ENCODE data around the gene IL1RAPL2.

IL1RAPL2 gene

DNA sequence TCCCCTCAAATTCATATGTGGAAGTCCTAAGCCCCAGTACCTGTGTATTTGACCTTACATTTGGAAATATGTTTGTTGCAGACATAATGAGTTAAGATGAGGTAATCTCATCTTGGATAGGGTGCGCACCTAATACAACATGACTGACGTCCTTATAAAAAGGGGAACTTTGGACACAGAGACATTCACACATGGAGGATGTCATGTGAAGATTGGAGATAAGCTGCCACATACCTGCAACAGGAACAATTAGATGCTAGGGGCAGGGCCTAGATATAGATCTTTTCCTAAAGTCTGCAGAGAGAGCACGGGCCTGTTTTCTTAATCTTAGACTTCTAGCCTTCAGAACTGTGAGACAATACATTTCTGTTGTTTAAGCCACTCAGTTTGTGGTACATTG, 162.5 kb downstream of the IL1RAPL2 start:
- Histone ChIP-seq H4K20me1 (ENCODE audit: control insufficient read depth, insufficient read depth, low read depth, low read length) (no peaks in the 10 kb centered on the region), H3K4me1 (ENCODE audit: control insufficient read depth, low read length) (no peaks in the 10 kb centered on the region), H3K36me3 (ENCODE audit: control insufficient read depth, low read length) (no peaks in the 10 kb centered on the region), H3F3A (ENCODE audit: control insufficient read depth, insufficient read depth) (no peaks in the 10 kb centered on the region), H3K9me2 (replicated peaks; ENCODE audit: control insufficient read depth, low read length) (no peaks in the 10 kb centered on the region), H3K27ac (ENCODE audit: low read depth, low read length) (no peak overlapping the region), H3K79me2 (ENCODE audit: control insufficient read depth, low read length) (no peaks in the 10 kb centered on the region), H3K4me2 (ENCODE audit: low read length) (no peak overlapping the region), H3K27me3 (ENCODE audit: control insufficient read depth, low read length) (no peaks in the 10 kb centered on the region), H3K9me3 (ENCODE audit: control insufficient read depth, insufficient read depth, low read length) (no peaks in the 10 kb centered on the region), H3K4me3 (ENCODE audit: low read length) (no peak overlapping the region)
- no peak for TF ChIP-seq EZH2phosphoT487 (IDR thresholded peaks at IDR 0.05; ENCODE audit: borderline replicate concordance, low read length)
- TF ChIP-seq, protein P1, sequence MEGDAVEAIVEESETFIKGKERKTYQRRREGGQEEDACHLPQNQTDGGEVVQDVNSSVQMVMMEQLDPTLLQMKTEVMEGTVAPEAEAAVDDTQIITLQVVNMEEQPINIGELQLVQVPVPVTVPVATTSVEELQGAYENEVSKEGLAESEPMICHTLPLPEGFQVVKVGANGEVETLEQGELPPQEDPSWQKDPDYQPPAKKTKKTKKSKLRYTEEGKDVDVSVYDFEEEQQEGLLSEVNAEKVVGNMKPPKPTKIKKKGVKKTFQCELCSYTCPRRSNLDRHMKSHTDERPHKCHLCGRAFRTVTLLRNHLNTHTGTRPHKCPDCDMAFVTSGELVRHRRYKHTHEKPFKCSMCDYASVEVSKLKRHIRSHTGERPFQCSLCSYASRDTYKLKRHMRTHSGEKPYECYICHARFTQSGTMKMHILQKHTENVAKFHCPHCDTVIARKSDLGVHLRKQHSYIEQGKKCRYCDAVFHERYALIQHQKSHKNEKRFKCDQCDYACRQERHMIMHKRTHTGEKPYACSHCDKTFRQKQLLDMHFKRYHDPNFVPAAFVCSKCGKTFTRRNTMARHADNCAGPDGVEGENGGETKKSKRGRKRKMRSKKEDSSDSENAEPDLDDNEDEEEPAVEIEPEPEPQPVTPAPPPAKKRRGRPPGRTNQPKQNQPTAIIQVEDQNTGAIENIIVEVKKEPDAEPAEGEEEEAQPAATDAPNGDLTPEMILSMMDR (IDR thresholded peaks at IDR 0.05; ENCODE audit: low read depth, low read length, poor library complexity, severe bottlenecking), result no peak

DNA sequence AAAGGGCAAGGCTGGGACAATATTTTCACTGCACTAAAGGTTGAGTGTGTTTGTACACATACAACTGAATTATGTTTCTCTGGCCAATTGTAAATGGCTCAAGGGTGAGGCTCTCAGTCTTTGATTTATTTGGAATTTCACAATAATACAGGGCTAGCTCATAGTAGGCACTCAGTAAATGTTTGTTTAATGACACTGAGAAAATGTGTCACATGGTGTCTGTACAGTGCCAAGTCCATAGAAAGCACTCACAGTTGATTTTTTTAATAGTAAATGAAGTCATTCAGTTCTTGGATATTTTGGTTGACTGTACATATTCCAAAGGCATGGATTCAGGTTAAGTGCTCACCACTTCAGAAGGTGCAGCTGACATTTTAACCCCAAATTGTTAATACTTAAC, 176.4 kb downstream of the IL1RAPL2 start:
- Histone ChIP-seq H3K9me3 (ENCODE audit: control insufficient read depth, insufficient read depth, low read length) (no peaks in the 10 kb centered on the region), H3K36me3 (ENCODE audit: control insufficient read depth, low read length) (no peaks in the 10 kb centered on the region), H3K9me2 (replicated peaks; ENCODE audit: control insufficient read depth, low read length) (no peaks in the 10 kb centered on the region), H4K20me1 (ENCODE audit: control insufficient read depth, insufficient read depth, low read depth, low read length) (no peaks in the 10 kb centered on the region), H3K27me3 (ENCODE audit: control insufficient read depth, low read length) (no peaks in the 10 kb centered on the region), H3K4me2 (ENCODE audit: low read length) (no peak overlapping the region), H3K4me3 (ENCODE audit: low read length) (no peak overlapping the region), H3K4me1 (ENCODE audit: control insufficient read depth, low read length) (no peaks in the 10 kb centered on the region), H3F3A (ENCODE audit: control insufficient read depth, insufficient read depth) (no peaks in the 10 kb centered on the region), H3K79me2 (ENCODE audit: control insufficient read depth, low read length) (no peaks in the 10 kb centered on the region), H3K27ac (ENCODE audit: low read depth, low read length) (no peak overlapping the region)
- TF ChIP-seq EZH2phosphoT487 (IDR thresholded peaks at IDR 0.05; ENCODE audit: borderline replicate concordance, low read length), result no peak
- TF ChIP-seq, protein P1 (IDR thresholded peaks at IDR 0.05; ENCODE audit: low read depth, low read length, poor library complexity, severe bottlenecking), result no peak

DNA sequence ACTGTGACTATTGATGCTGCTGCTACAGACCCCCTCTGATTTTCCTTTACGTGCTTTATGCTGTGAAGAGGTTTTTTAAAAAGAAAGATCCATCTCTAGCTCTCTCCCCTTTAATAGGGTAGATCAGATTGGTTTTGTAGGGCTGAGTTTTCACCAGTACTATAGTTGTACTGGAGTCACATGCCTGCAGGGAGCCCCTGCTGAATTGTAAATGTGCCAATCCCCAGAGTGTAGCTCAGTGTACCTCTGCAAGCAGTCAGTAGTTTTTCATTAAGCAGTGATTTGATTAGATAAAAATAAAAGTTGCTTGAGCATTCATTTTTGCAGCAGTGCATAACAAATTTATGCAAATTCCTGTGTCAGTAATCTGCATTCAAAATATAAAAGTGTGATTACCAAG, 179.2 kb downstream of the IL1RAPL2 start:
- Histone ChIP-seq H3K9me2 (replicated peaks; ENCODE audit: control insufficient read depth, low read length) (no peaks in the 10 kb centered on the region), H4K20me1 (ENCODE audit: control insufficient read depth, insufficient read depth, low read depth, low read length) (no peaks in the 10 kb centered on the region), H3K36me3 (ENCODE audit: control insufficient read depth, low read length) (no peaks in the 10 kb centered on the region), H3K4me1 (ENCODE audit: control insufficient read depth, low read length) (no peaks in the 10 kb centered on the region), H3K27ac (ENCODE audit: low read depth, low read length) (no peak overlapping the region), H3K27me3 (ENCODE audit: control insufficient read depth, low read length) (no peaks in the 10 kb centered on the region), H3K4me2 (ENCODE audit: low read length) (no peak overlapping the region), H3K9me3 (ENCODE audit: control insufficient read depth, insufficient read depth, low read length) (no peaks in the 10 kb centered on the region), H3K4me3 (ENCODE audit: low read length) (no peak overlapping the region), H3F3A (ENCODE audit: control insufficient read depth, insufficient read depth) (no peaks in the 10 kb centered on the region), H3K79me2 (ENCODE audit: control insufficient read depth, low read length) (no peaks in the 10 kb centered on the region)
- TF ChIP-seq EZH2phosphoT487 (IDR thresholded peaks at IDR 0.05; ENCODE audit: borderline replicate concordance, low read length), result no peak
- TF ChIP-seq, protein P1 (IDR thresholded peaks at IDR 0.05; ENCODE audit: low read depth, low read length, poor library complexity, severe bottlenecking), result no peak

Measured in DOHH2 (cell line).